ENCODE data around the gene LILRA5. TPM values are rescaled to one million over a fixed set of nuclear protein-coding genes. Genes with fewer than 3 reads are reported as not detected.

Gene LILRA5
- not detected in 2 replicates for total RNA-seq

DNA sequence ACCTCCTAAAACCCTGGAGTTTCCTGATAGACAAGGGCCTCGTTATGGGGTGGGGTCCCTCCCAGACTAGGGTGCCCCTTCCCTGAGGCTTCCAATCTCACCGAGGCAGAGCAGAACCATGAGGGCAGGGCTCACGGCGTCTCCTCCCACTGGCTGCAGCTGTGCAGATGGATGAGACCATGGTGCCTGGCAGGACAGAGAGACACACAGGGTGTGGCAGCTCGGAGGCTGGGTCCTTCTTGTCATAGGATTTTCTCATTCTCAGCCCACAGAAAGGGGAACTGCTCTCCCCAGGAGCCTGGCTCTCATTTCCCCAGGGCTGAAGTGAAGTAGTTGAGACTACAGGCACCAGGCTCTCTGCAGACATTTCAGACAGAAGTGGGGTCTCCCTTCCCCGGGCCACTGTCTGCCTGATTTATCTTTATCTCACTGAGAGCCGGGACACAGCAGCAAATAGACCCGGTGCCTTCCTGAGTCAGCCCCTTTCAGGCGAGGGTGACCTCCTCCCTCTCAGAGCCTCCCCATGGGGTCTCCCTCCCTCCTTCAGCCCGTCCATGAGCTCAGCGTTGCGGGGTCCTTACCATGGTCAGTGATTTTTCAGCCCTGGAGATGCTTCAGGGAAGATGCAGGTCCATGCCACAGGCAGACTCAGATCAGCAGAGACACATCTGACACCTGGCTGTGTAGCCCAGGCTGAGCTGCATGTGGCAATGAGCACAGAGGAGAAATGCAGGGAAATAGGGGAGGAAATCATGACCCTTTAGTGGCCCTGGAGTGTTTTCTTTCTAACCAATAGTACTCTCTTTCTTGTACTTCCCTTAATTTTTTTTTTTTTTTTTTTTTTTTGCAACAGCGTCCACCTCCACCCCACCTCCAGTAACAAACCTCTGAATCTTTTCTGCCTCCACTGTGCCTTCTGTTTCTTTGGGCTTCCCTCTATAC is at the start of gene LILRA5:
TSS of gene LILRA5 (minus strand) at position 731 of the 942 bp plus-strand sequence. CDS start at position 584, 147 bp downstream.

DNA sequence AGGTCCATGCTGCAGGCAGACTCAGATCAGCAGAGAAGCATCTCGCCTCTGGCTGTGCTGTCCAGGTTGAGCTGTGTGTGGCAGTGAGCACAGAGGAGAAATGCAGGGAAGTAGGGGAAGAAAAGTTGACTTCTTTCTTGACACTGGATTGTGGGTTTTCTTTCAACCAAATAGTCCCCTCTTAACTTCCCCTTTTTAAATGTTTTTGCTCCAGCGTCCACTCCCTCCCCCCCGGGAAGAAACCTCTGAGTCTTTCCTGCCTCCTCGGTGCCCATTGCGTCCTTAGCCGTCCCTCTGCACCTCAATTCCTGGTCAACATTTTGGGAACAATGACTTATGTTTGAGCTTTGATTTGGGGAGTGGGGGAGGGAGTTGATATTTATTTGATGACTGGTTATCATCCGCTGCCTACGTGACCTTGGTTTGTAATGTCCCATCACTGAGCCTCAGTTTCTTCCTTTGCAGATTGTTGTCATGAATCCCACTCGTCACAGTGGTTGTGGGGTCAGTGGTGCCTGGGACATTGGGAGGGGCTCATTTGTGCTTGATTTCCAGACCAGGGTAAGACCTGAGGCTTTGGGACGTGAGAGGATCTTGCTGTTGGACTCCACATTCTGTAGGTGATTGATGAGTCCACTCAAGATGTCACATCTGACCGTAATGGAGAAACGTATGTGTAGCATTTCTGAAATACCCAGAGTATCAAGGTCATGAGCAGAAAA is 31.8 kb downstream of the LILRA5 start, which contains the start of gene LILRB2:
TSS of gene LILRB2 (minus strand) at position 104 of the 722 bp plus-strand sequence. CDS start 614 bp downstream, outside the sequence.

GRCh38 chr19:54257116-54257480 is 55.9 kb downstream of the LILRA5 start, which contains the start of gene LILRB5:
Gene LILRB5 (minus strand): TSS chr19:54257273. CDS start chr19:54257193, 80 bp downstream.

Other genes starting within 250 kb of the LILRA5 start
- gene VSTM1, start 249.3 kb downstream of the LILRA5 start, total RNA-seq, result not detected in 2 replicates
- gene TARM1, start 231.8 kb downstream of the LILRA5 start, total RNA-seq, result not detected in 2 replicates
- 1.1 and 1.2 TPM in 2 replicates for gene OSCAR, start 212.4 kb downstream of the LILRA5 start, total RNA-seq
- 11.3 and 15.3 TPM in 2 replicates for gene NDUFA3, start 210.3 kb downstream of the LILRA5 start, total RNA-seq
- gene TFPT, start 197.5 kb downstream of the LILRA5 start, total RNA-seq, result 13.5 and 24.0 TPM in 2 replicates
- gene PRPF31, start 197.4 kb downstream of the LILRA5 start, total RNA-seq, result 44.5 and 79.0 TPM in 2 replicates
- gene CNOT3, start 175.4 kb downstream of the LILRA5 start, total RNA-seq, result 4.5 and 8.4 TPM in 2 replicates
- 5.1 and 9.0 TPM in 2 replicates for gene LENG1, start 153.4 kb downstream of the LILRA5 start, total RNA-seq
- 0.38 and 1.4 TPM in 2 replicates for gene TMC4, start 140.0 kb downstream of the LILRA5 start, total RNA-seq
- gene MBOAT7, start 123.6 kb downstream of the LILRA5 start, total RNA-seq, result 45.7 and 48.3 TPM in 2 replicates
- gene TSEN34, start 121.9 kb downstream of the LILRA5 start, total RNA-seq, result 76.5 and 88.8 TPM in 2 replicates
- gene RPS9, start 112.3 kb downstream of the LILRA5 start, total RNA-seq, result 1,445 and 1,908 TPM in 2 replicates
- not detected in 2 replicates for gene LILRB3, start 90.2 kb downstream of the LILRA5 start, total RNA-seq
- gene LILRA6, start 70.4 kb downstream of the LILRA5 start, total RNA-seq, result not detected in 2 replicates
- not detected in 2 replicates for gene LILRB5, start 55.9 kb downstream of the LILRA5 start, total RNA-seq
- gene LILRB2, start 32.1 kb downstream of the LILRA5 start, total RNA-seq, result not detected in 2 replicates
- gene LILRA4, start 26.0 kb upstream of the LILRA5 start, total RNA-seq, result not detected in 2 replicates
- 0.19 and 0.28 TPM in 2 replicates for gene LAIR1, start 51.8 kb upstream of the LILRA5 start, total RNA-seq
- not detected in 2 replicates for gene TTYH1, start 102.3 kb upstream of the LILRA5 start, total RNA-seq
- 29.1 and 39.2 TPM in 2 replicates for gene LENG8, start 136.0 kb upstream of the LILRA5 start, total RNA-seq
- 6.5 and 11.8 TPM in 2 replicates for gene LENG9, start 150.6 kb upstream of the LILRA5 start, total RNA-seq
- gene CDC42EP5, start 160.1 kb upstream of the LILRA5 start, total RNA-seq, result 5.2 and 15.8 TPM in 2 replicates
- not detected in 2 replicates for gene LAIR2, start 189.7 kb upstream of the LILRA5 start, total RNA-seq